Medulla oblongata (tissue), 1 donor: Measurements from ENCODE around the gene MID2.
"Not testable (repeated sequence)": the region's sequence is repeated elsewhere in the genome, so short reads cannot be mapped to it uniquely, and the experiment has no call there.

ENCODE experiments used
- DNase-seq: peaks from one replicate; pipeline ENCODE4 v3.0.0-alpha.2; 2015; ENCODE audit errors: extremely low spot score

MID2 gene

GRCh38 chrX:107936434-107936730 is 110.7 kb downstream of the MID2 start:
- no peak for DNase-seq

- no peak for DNase-seq
These were observed 114.4 kb downstream of the MID2 start for GRCh38 chrX:107940095-107940494.

- DNase-seq: not testable (repeated sequence)
These were observed 129.7 kb downstream of the MID2 start for GRCh38 chrX:107955337-107955736.

- no peak for DNase-seq
These were observed 143.0 kb downstream of the MID2 start for GRCh38 chrX:107968623-107969022.

- DNase-seq: no peak
These were observed 144.4 kb downstream of the MID2 start for GRCh38 chrX:107970073-107970472.

- DNase-seq: no peak
These were observed 146.0 kb downstream of the MID2 start for GRCh38 chrX:107971636-107972035.
